Measurements from ENCODE around the gene KDM3A.

Gene KDM3A

GRCh38 chr2:86417961-86418360 is 23.2 kb upstream of the KDM3A start:
- no peak overlapping the region for H3K27ac ChIP-seq
- no peak for TF ChIP-seq CTCF (conservative IDR thresholded peaks at IDR 0.05)

- no peak for TF ChIP-seq CTCF (conservative IDR thresholded peaks at IDR 0.05)
- H3K27ac ChIP-seq, result no peak overlapping the region
Observed at GRCh38 chr2:86420913-86421312, 20.3 kb upstream of the KDM3A start.

- H3K27ac ChIP-seq, result peak overlapping the region; percentile 64
- TF ChIP-seq CTCF (conservative IDR thresholded peaks at IDR 0.05), result no peak
Observed at GRCh38 chr2:86426271-86426670, 14.9 kb upstream of the KDM3A start.

- TF ChIP-seq CTCF (conservative IDR thresholded peaks at IDR 0.05), result no peak
- no peak overlapping the region for H3K27ac ChIP-seq
Observed at GRCh38 chr2:86429335-86429734, 11.8 kb upstream of the KDM3A start.

GRCh38 chr2:86430368-86430767 is 10.8 kb upstream of the KDM3A start:
- no peak for TF ChIP-seq CTCF (conservative IDR thresholded peaks at IDR 0.05)
- H3K27ac ChIP-seq, result no peak overlapping the region

GRCh38 chr2:86433137-86433536 is 8.0 kb upstream of the KDM3A start:
- no peak overlapping the region for H3K27ac ChIP-seq

GRCh38 chr2:86434290-86434689 is 6.9 kb upstream of the KDM3A start:
- TF ChIP-seq CTCF (conservative IDR thresholded peaks at IDR 0.05), result no peak
- H3K27ac ChIP-seq, result no peak overlapping the region

More at GRCh38 chr2:86433137-86433536, 8.0 kb upstream of the KDM3A start:
- no peak for TF ChIP-seq CTCF (conservative IDR thresholded peaks at IDR 0.05)

- TF ChIP-seq CTCF (conservative IDR thresholded peaks at IDR 0.05), result no peak
- no peak overlapping the region for H3K27ac ChIP-seq
Observed at GRCh38 chr2:86435531-86435930, 5.6 kb upstream of the KDM3A start.
